Measurements from ENCODE around the gene TLL2. TPM values are rescaled to one million over a fixed set of nuclear protein-coding genes. Genes with fewer than 3 reads are reported as not detected.

TLL2 gene
- total and polyA plus RNA-seq, 3 donors from 2014 or later: 0.39 to 0.68 (median 0.67) TPM

DNA sequence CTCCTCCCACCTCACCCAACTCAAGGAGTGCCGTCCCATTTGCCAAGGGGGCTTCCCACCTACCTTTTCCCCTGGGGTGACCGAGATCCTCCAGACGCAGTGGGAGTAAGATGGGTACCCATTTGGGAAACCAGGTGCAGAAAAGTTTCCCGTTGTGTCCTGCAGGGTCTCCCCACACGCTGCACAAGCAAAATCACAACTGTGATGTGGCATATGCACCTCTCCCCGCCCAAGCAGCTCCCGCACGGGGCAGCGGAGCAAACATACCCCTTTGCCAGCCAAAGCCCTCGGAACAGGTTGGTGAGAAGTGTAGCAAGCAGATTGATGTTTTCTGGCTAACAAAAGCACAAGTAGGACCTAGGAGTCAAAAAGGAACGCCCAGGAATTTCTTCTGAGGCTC, 103.4 kb downstream of the TLL2 start:
- H3K36me3 ChIP-seq (ENCODE audit: low read depth, missing control alignments): no peaks in the 10 kb centered on the region
- no peak for DNase-seq
- H3K4me1 ChIP-seq: no peaks in the 10 kb centered on the region
- TF ChIP-seq POLR2A (IDR thresholded peaks at IDR 0.05) (no peak), CTCF (IDR thresholded peaks at IDR 0.05) (no peak)
- H3K9me3 ChIP-seq: no peaks in the 10 kb centered on the region
- intact Hi-C loops (cut with DNase I; ENCODE audit: low total_unique reads): no loop called here
- no peaks in the 10 kb centered on the region for H3K27me3 ChIP-seq
- no peak overlapping the region for H3K4me3 ChIP-seq
- 89 to 93% methylated on average over 11 of the region's 11 CpGs for WGBS, 2 donors
- H3K27ac ChIP-seq: no peak overlapping the region

DNA sequence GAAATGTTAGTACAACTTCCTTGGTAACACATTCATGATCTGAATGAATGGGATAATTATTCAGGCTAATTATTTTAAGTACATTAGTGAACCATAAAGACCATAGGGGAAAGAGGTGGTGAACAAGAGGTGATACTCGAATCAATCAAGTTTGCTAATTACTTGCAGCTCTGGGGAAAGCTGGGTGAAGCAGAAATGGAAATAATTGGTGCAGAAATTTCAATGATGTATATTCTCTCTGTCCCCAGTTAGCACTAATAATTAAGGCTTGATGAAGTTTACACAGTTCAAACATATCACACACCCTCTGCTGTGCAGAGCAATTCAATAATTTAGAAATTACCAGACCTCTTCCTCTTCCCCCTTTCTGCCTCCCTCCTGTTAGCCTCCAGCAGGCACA, 105.5 kb downstream of the TLL2 start:
- intact Hi-C loops (cut with DNase I; ENCODE audit: low total_unique reads): no loop called here
- no peaks in the 10 kb centered on the region for H3K36me3 ChIP-seq (ENCODE audit: low read depth, missing control alignments)
- DNase-seq: no peak
- H3K27me3 ChIP-seq: no peaks in the 10 kb centered on the region
- H3K9me3 ChIP-seq: no peaks in the 10 kb centered on the region
- TF ChIP-seq POLR2A (IDR thresholded peaks at IDR 0.05): no peak
- no peak for TF ChIP-seq CTCF (IDR thresholded peaks at IDR 0.05)
- H3K4me3 ChIP-seq: no peak overlapping the region
- 71 to 91% methylated on average over 1 of the region's 1 CpG for WGBS, 2 donors
- H3K27ac ChIP-seq: no peak overlapping the region
- H3K4me1 ChIP-seq: no peaks in the 10 kb centered on the region

DNA sequence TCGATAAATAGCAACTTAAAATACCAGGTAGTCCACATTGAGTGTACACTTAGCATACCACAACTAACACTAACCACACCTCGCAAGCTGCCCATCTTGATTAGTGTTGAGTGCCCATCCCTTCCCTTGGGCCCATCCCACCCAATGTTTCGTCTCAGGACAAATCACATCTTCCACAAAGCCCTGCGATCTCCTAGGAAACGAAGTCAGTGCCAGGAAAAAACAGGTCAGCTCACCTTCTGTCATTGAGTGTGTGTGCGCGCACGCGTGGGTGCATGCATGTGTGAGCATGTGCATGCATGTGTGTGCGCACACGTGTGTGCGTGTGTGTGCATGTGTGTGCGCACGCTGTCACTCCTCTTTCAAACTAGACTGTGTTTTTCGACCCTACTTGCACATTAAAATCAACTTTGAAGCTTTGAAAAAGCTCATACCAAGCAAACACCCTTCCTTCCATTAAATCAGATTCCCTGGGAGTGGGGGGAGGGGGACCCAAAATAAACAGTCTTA, 106.1 kb downstream of the TLL2 start:
- intact Hi-C loops (cut with DNase I; ENCODE audit: low total_unique reads): no loop called here
- TF ChIP-seq CTCF (IDR thresholded peaks at IDR 0.05) (no peak), POLR2A (IDR thresholded peaks at IDR 0.05) (no peak)
- no peaks in the 10 kb centered on the region for H3K27me3 ChIP-seq

DNA sequence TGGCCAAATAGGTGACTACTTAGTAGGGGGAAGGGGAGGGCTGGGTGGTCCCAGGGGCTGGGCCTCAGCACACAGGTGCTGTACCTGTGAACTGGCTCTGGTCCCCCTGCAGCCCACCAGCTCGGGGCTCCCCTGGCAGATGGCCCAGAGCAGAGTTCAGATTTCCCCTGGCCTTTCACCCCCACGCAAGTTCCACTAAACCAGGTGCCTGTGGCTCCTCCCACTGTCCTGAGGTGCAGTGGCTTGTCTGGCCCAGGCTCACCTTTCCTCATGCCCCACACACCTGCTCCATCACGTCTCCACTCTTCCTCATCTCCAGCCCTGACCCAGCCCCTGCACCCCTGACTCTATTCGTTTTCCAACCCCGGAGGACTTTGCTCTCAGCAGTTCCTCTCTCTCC, 107.6 kb downstream of the TLL2 start:
- Histone ChIP-seq H3K4me1 (no peaks in the 10 kb centered on the region), H3K9me3 (no peaks in the 10 kb centered on the region), H3K4me3 (no peak overlapping the region), H3K27ac (no peak overlapping the region), H3K36me3 (ENCODE audit: low read depth, missing control alignments) (no peaks in the 10 kb centered on the region), H3K27me3 (no peaks in the 10 kb centered on the region)
- whole genome bisulfite sequencing, 2 donors: 82 to 88% methylated on average over 4 to 5 of the region's 5 CpGs
- no peak for DNase-seq
- no peak for TF ChIP-seq POLR2A (IDR thresholded peaks at IDR 0.05)
- no peak for TF ChIP-seq CTCF (IDR thresholded peaks at IDR 0.05)
- intact Hi-C loops (cut with DNase I; ENCODE audit: low total_unique reads): no loop called here

More for the DNA sequence above, 106.1 kb downstream of the TLL2 start:
- WGBS, 2 donors: 83 to 86% methylated on average over 15 of the region's 15 CpGs
- DNase-seq: no peak
- Histone ChIP-seq H3K9me3 (no peaks in the 10 kb centered on the region), H3K36me3 (ENCODE audit: low read depth, missing control alignments) (no peaks in the 10 kb centered on the region), H3K27ac (no peak overlapping the region), H3K4me1 (no peaks in the 10 kb centered on the region), H3K4me3 (no peak overlapping the region)
